Measurements from ENCODE around the gene HACD1.

HACD1 gene

GRCh38 chr10:17660921-17661320 is 43.7 kb upstream of the HACD1 start:
- H3K4me3 ChIP-seq, result no peak overlapping the region
- TF ChIP-seq CTCF (IDR thresholded peaks at IDR 0.05), result no peak
- no peak overlapping the region for H3K27ac ChIP-seq
- H3K9me3 ChIP-seq, result no peaks in the 10 kb centered on the region
- H3K4me1 ChIP-seq, result peaks cover 0 to 12% (median 3%) of the 10 kb centered on the region in 4 donors
- DNase-seq, result no peak
- H3K36me3 ChIP-seq, result peaks cover 3 to 8% (median 4%) of the 10 kb centered on the region in 3 donors
- H3K27me3 ChIP-seq, result no peaks in the 10 kb centered on the region
- intact Hi-C loops (cut with DNase I; ENCODE audit: low total_unique reads), result no loop called here

- H3K4me3 ChIP-seq, result no peak overlapping the region
- H3K9me3 ChIP-seq, result no peaks in the 10 kb centered on the region
- H3K36me3 ChIP-seq, result peaks cover 3 to 8% (median 4%) of the 10 kb centered on the region in 3 donors
- no peaks in the 10 kb centered on the region for H3K27me3 ChIP-seq
- no peak for TF ChIP-seq CTCF (IDR thresholded peaks at IDR 0.05)
- intact Hi-C loops (cut with DNase I; ENCODE audit: low total_unique reads), result no loop called here
- DNase-seq, result no peak
- H3K4me1 ChIP-seq, result peaks cover 0 to 7% (median 0%) of the 10 kb centered on the region in 4 donors
- no peak overlapping the region for H3K27ac ChIP-seq
Observed at GRCh38 chr10:17659365-17659764, 42.2 kb upstream of the HACD1 start.

- no peak for DNase-seq
- TF ChIP-seq CTCF (IDR thresholded peaks at IDR 0.05), result no peak
Observed at GRCh38 chr10:17657103-17657500, 39.9 kb upstream of the HACD1 start.

GRCh38 chr10:17655567-17656146 is 38.5 kb upstream of the HACD1 start:
- no peak for TF ChIP-seq CTCF (IDR thresholded peaks at IDR 0.05)
- intact Hi-C loops (cut with DNase I; ENCODE audit: low total_unique reads), result no loop called here
- Histone ChIP-seq H3K27me3 (no peaks in the 10 kb centered on the region), H3K36me3 (peaks cover 0 to 4% (median 3%) of the 10 kb centered on the region in 3 donors), H3K9me3 (no peaks in the 10 kb centered on the region), H3K27ac (no peak overlapping the region), H3K4me3 (no peak overlapping the region), H3K4me1 (peaks cover 0 to 32% (median 12%) of the 10 kb centered on the region in 4 donors)
- no peak for DNase-seq

More at GRCh38 chr10:17657103-17657500, 39.9 kb upstream of the HACD1 start:
- H3K4me3 ChIP-seq, result no peak overlapping the region
- H3K36me3 ChIP-seq, result peaks cover 0 to 8% (median 3%) of the 10 kb centered on the region in 3 donors
- no peaks in the 10 kb centered on the region for H3K27me3 ChIP-seq
- H3K4me1 ChIP-seq, result peaks cover 0 to 18% (median 4%) of the 10 kb centered on the region in 4 donors
- intact Hi-C loops (cut with DNase I; ENCODE audit: low total_unique reads), result no loop called here
- no peaks in the 10 kb centered on the region for H3K9me3 ChIP-seq
- H3K27ac ChIP-seq, result no peak overlapping the region

- TF ChIP-seq CTCF (IDR thresholded peaks at IDR 0.05), result no peak
- intact Hi-C loops (cut with DNase I; ENCODE audit: low total_unique reads), result no loop called here
- peaks cover 0 to 38% (median 12%) of the 10 kb centered on the region in 4 donors for H3K4me1 ChIP-seq
- no peak for DNase-seq
- no peaks in the 10 kb centered on the region for H3K27me3 ChIP-seq
- H3K4me3 ChIP-seq, result no peak overlapping the region
- no peaks in the 10 kb centered on the region for H3K36me3 ChIP-seq
- H3K27ac ChIP-seq, result no peak overlapping the region
- H3K9me3 ChIP-seq, result no peaks in the 10 kb centered on the region
Observed at GRCh38 chr10:17655009-17655408, 37.8 kb upstream of the HACD1 start.

All from tibial artery (tissue), 4 donors.